AG09309 (cell line): ENCODE results near the gene SYT8.

Source experiments
- DNase-seq: peaks from one replicate; pipeline ENCODE4 v3.0.0-alpha.2; 2010; ENCODE audit warnings: low read depth
- H3K4me3 ChIP-seq: 2 replicates; pipeline ENCODE4 v1.5.1; 2011; ENCODE audit warnings: mild to moderate bottlenecking, low read depth, low read length, moderate library complexity; ENCODE audit not compliant: control insufficient read depth
- TF ChIP-seq, protein P1 (sequence below): IDR thresholded peaks from 2 replicates; pipeline ENCODE4 v1.5.1; 2011; ENCODE audit warnings: mild to moderate bottlenecking, low read depth, low read length, inconsistent platforms; ENCODE audit not compliant: insufficient read depth, control insufficient read depth; ENCODE audit errors: missing control alignments

SYT8 gene

GRCh38 chr11:1846453-1846932 lies 11.7 kb downstream of the SYT8 start:
- TF ChIP-seq, protein P1, sequence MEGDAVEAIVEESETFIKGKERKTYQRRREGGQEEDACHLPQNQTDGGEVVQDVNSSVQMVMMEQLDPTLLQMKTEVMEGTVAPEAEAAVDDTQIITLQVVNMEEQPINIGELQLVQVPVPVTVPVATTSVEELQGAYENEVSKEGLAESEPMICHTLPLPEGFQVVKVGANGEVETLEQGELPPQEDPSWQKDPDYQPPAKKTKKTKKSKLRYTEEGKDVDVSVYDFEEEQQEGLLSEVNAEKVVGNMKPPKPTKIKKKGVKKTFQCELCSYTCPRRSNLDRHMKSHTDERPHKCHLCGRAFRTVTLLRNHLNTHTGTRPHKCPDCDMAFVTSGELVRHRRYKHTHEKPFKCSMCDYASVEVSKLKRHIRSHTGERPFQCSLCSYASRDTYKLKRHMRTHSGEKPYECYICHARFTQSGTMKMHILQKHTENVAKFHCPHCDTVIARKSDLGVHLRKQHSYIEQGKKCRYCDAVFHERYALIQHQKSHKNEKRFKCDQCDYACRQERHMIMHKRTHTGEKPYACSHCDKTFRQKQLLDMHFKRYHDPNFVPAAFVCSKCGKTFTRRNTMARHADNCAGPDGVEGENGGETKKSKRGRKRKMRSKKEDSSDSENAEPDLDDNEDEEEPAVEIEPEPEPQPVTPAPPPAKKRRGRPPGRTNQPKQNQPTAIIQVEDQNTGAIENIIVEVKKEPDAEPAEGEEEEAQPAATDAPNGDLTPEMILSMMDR: no peak
- no peak overlapping the region for H3K4me3 ChIP-seq
- no peak for DNase-seq

DNA sequence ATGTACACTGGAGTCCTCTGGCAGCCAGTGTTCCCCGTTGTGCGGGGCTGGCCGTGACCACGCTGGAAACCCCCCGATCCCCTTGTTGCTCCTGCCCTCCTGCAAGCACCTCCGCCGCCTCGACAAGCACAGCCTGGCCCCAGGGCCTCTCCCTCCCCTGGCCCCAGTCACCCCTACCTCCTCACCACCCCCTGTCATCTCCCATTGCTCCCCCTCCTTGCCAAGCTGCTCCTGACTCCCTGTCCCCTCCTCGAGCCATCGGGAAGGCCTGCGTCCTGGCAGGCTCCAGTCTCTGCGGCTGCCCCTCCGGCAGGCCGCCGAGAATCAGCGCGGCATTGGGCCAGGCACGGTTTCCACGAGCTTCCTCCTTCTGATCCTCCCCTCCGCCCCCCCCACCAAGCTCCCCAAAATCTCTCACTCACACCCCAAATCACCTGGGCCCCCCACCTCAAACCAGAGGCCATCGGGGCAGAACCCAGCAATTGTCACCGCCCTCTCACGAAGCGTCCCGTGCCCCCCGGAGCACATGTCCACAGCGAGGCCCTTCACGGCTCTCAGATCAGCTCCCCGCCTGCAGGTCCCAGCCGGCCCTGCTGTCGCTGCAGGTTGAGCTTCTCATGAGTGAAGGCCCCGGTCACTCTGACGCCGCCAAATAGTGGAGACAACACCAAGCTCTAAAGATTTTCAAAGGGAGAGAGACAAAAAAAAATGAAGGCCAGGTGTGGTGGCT lies 12.4 kb downstream of the SYT8 start:
- TF ChIP-seq, protein P1: no peak
- H3K4me3 ChIP-seq: no peak overlapping the region
- no peak for DNase-seq

- H3K4me3 ChIP-seq: no peak overlapping the region
- no peak for DNase-seq
- TF ChIP-seq, protein P1: no peak
Observed at GRCh38 chr11:1847926-1848639, 13.3 kb downstream of the SYT8 start.

DNA sequence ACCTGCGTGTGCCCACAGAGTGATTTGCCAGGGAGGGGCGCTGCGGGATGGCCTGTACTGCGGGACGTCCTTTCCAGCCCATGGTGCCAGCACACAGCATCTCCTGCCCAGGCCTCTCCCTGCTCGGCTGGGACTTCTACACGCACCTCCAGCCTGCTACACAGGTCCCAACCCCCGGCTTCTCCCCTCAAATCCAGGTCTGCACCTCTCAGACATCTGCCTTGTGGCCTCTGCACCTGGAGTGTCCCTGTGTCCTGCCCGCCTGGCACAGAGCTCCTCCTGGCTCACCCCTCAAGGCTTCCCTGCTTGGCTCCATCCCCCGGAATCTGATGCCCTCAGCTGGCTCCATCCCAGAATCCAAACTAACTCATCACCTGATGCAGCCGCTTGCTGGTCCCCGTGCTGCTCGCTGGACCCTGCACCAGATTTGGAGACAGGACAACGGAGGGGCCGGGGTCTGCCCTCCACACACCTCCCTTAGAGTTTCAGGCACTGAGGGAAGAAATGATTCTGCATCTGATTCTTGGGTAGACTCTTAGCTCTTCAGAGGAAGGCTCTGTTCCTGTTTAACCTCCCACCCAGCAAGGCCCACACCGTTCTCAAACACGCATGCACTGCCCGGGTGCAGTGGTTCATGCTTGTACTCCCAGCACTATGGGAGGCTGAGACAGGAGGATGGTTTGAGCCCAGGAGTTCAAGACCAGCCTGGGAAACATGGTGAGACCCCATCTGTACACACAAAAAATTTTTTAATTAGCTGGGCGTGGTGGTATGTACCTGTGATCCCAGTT lies 14.0 kb downstream of the SYT8 start:
- no peak for DNase-seq
- TF ChIP-seq, protein P1: no peak
- no peak overlapping the region for H3K4me3 ChIP-seq

DNA sequence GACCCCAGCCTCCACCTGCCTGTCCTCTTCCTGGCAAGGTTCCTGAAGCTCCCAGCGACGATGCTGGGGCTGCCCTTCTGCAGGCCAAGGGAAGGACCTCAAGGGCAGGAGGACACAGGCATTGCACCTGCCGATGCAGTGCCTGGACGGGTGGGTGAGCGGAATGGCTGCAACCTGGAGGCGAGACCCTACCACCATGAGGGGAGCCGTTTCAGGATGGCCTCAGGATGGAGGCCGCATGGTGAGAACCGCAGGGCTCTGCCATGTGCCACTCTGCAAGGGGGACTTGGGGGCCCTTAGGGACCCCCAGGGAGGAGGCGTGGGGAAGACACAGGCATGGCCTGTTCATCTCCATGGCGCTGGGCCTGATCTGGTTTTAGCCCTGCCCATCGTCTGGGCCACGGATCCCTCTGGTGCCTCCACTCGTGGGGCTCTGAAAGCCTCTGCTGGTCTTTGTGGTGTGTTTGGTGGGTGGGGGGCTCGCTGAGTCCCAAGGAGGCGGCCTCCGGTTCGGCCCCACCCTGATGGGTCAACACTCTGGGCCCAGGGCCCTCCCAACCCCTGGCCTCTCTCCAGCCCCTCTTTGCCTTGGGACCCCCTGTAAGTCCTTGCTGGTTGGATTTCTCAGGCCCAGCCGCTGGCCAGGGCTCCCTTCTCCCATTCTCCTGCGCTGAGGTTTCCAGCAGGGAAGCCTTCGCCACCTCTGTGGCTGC lies 16.8 kb downstream of the SYT8 start:
- no peak for DNase-seq
- TF ChIP-seq, protein P1: no peak
- H3K4me3 ChIP-seq: no peak overlapping the region
